Endometrial microvascular endothelial cells (primary cell): ENCODE results near the gene CHST7. TPM values are rescaled to one million over a fixed set of nuclear protein-coding genes. Genes with fewer than 3 reads are reported as not detected.

ENCODE experiments used
- in situ Hi-C: cut with HindIII; loops from 2 replicates; pipeline ENCODE4 v1.10.0; 2017; ENCODE audit warnings: low sequenced_read_pairs, low pct_unique_long_range_greater_than_20kb; ENCODE audit errors: inconsistent ontology term
- total RNA-seq: library from RNA; depleted of rRNA; stranded (reverse); fragments of >200 nt; gene quantifications from one replicate; pipeline ENCODE4 v1.2.3, GENCODE V29; 2015; ENCODE audit errors: inconsistent ontology term

The CHST7 gene
- total RNA-seq, 1 donor from 2014 or later: 10.7 TPM

DNA sequence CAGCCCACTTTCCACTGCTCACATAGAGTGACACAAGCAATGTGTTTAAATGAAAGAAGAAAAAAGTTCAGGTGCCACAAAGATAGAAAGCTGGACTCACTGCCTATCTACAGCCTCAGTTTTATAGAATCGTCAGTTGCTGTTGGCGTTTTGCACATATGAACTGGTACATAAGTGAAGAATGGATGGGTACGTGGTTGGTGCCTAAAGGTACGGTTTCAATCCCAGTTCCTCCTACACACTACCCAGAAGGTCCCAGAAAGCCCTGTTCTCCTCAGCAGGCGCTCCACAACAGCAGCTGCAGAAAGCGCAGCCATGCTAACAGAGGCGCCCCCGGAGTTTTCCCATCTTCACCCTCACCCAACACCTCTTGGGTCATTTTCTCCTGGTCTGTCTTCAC, 23.6 kb downstream of the CHST7 start:
- in situ Hi-C loops: no loop called here

DNA sequence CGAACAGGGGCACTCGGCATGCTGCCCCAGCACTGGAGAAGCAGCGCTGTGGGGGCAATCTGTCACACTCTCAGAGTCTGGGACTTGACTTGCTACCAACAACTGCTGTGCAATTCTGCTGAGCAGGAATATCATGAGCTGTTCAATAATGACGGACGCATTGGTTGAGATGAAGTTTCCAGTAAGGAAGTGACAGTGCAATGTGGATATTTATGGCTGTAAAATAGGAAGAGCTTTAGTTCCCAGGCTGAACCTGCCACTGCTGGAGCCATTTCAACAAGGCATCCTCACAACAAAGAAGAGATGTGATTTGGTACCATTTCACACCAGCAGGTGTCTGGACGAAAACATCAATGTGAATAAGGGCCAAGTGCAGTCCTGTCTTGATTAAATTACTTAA, 24.2 kb downstream of the CHST7 start:
- in situ Hi-C loops: no loop called here

DNA sequence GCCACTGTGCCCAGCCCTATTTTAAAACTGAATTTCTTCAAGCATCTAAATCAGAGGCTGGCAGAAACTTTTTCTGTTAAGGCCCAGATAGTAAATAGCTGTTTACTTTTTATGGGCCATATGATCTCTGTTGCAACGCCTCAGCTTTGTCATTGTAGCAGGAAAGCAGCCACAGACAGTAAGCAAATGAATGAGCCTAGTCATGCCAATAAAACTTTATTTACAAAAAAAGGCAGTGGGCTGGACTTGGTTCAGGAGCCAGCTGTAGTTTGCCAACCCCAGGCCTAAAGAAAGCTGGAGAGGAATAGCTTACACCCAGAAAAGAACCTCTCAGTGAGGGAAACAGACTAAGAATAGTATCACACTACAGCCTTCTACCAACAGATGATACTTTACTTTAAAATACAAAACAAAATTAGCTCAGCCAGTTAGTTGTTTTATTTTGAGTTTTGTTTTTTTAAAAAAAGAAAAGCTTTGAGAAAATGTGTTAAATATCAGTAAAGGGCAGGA, 25.5 kb downstream of the CHST7 start:
- in situ Hi-C loops: no loop called here

DNA sequence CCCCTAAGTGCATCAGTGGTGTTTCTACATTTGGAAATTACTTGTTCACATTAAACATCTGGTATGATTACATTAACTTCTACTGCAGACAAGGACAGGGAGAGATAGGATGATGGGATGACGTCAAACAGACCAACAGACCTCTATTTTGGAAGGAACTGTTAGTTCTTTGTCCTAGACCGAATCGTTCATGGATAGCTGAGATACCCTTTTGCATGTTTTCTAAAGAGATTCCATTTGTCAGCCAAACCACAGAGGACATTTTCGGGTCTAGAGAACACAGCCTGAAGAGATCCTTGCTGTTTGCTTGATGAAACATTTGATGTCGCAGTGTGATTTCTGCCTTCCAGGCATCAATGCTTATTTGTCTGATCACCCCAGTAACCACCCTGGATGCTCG, 27.7 kb downstream of the CHST7 start:
- in situ Hi-C loops: no loop called here

DNA sequence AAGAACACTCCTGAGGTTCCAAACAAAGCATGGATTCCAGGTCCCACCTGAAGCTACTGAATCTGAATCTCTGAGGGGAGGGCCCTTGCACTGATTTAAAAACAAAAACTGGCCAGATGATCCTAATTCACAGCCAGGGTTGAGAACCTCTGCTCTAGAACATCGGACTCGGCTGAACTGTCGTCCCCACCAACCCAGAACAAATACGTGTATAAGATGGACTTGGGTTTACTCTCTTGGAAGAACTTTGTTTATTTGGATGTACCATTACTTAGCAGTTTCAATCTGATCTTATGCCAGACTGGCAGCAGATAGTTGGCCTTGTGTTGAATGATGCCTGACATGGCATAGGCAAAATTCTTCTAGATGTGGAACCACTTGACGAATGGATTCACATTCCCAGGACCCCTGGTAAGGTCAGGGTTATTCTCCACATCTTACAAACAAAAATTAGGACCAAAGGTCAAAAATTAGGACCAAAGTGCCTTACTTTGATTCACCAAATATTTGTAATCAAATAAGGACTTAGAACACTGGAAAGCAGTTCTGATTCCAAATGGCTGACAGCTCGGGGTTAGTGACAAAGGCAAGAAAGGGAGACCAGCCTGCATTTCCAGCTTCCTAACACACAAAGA, 29.0 kb downstream of the CHST7 start:
- in situ Hi-C loops: no loop called here

DNA sequence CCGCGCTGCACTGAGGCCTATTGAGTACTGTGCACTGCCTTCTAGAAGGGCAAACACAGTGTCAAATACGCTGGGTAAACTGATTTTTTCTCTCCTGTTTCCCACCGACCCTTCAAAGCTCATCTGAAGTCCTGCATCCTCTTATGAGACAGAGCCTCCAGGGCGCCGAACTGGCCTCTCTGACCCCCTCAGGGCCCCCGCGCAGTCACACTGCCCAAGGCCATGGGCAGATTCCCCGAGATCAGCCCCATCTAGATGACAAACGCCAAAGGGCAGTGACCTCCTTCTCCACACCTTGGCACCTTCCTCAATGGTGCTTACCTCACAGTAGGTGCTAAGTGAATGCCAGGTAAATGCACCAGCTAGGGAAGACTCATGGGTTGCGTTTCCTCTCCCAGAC, 34.4 kb downstream of the CHST7 start:
- in situ Hi-C loops: no loop called here

DNA sequence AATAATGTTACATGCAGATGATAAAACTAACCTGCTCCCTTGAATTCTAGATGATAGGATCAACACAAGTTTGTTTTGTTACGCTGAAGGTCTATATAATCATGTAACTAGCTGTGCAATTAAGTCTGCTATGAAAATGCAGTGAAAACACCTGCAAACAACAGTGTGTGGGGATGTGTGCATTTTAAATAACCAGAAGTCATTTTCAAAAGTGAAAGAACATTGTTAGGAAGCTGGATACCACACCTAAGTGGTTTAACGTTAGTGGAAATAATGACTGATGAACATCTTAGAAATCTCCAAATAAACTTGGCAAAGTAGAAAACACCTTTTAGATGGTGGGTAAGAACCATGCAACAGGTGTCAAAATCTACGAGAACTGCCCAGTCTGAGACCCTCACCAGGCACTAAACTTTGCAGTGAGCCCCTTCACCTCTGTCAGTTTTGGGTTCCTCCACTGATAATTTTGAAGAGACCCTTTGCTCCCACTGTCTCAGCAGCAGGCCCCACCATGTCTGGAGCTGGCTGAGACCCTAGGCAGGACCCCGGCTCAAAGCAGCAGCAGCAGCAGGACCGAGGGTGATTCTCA, 36.6 kb downstream of the CHST7 start:
- in situ Hi-C loops: no loop called here

DNA sequence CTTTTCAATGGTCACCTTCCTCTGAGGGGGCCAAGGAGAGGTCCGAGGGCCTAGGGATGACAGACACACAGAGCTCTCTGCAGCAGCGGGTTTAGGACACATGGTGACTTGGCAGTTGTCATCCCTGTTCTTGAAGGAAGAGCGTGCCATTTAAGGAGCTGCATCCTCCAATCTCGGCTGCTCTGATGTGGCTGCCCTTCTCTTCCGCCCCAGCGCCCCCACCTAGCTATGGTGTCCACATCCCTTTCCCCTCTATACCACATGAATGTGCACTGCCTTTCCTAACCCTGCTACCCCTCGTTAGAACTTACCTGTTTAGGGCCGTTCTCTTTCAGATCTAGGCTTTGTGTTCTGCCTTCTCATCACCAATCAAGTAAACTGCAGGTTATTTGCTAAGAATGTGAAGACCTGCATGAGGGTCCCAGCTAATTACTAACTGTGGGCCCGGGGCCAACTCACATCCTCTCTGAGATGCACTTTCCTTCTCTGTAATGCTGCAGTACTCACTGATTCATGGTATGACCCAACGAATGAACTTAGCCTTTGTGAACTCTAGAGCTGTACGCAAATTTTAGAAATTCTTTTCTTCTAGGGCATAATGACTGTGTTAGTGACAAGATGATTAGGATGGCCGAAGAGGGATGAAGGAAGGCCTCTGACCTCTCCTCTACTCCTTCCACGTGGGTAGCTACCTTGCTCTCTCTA, 38.2 kb downstream of the CHST7 start:
- in situ Hi-C loops: no loop called here

DNA sequence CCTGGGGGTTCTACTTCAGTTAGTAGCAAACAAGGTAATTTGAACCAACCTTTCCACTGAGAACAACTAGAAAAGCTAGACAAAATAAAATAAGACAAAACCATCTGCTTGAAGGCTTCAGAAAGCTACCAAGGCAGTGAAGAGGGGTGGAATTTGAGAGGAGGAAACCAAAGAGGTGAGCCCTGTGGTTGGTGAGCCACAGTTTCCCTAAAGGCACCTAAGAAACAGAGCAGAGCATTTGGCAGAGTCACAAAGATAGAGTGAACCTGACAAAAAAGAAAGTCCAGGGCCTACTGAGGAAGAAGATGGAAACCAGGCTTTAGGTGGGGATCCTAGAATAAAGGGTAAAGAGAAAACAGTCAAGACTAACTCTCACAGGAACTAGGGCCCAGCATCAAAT, 44.3 kb downstream of the CHST7 start:
- in situ Hi-C loops: no loop called here

DNA sequence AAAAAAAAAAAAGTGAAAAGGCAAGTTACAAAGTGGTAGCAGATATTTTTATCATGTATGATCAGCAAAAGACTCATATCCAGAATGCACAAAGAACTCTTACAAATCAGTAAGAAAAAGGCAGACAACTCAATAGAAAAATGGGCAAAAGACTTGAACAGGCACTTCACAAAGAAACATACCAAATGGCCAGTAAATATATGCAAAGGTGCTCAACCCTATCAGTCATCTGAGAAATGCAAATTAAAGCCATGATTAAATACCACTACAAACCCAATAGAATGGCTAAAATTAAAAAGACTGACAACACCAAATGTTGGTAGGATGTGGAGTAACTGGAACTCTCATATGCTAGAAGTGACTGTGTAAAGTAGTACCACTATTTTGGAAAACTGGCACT, 45.4 kb downstream of the CHST7 start:
- in situ Hi-C loops: no loop called here

DNA sequence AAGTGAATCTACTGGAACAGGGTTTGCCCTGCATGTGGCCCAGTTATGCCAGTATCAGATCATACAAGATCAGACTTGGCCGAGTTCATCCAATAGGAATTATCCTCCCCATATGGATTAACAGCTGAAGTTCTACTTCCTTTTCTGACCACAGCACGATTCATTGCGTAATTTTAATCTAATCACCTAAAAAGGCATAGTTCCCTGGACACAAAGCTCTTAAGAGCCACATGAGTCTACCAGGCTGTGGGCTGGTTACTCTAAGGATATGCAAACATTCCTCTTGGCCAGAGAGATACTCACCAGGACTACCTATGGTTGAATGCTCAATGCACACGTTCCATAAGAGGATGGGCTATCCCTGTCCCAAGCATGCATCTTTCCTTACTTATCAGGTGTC, 46.9 kb downstream of the CHST7 start:
- in situ Hi-C loops: no loop called here

DNA sequence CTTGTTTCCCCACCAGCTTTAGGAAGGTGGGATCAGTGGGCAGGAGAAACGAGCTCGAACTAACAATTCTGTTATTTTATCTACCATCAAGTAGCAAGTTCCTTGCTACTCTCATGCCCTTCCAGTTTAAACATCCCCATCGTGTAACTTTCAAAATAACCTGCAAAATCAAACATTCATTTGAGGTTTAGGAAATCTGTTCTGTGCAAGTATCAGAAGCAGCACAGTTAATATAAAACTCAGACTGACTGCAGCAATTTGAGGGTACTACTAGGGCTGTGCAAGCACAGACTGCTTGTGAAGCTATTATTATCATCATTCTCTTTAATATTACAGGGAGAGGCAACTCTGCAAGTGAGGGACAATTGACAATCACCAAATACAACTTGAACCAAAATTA, 48.0 kb downstream of the CHST7 start:
- in situ Hi-C loops: no loop called here

DNA sequence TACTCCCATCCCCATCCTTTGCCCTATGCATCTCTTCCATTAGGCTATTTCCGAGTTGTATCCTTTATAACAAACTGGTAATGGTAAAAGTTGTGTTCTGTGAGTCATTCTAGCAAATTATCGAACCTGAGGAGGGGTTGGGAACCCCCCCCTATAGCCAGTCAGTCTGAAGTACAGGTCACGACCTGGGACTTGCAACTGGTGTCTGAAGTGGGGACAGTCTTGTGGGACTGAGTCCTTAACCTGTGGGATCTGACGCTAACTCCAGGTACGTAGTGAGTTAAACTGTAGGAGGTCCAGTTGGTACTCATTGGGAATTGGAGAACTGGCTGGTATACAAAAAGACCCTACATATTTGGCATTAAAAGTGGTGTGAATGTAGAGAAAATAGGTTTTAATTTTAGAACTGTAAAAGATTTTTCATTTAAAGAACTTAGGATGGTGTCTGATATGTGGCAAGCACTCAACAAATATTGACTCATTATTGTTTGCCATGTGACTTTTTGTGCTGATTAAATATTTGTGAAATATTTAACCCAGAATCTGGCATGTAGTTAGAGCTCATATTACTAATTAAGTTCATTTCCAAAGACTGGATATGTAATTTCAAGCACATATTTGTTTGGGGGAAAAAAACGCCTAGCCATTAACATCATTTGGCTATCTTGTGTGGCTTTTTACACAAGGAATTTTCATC, 50.7 kb downstream of the CHST7 start:
- in situ Hi-C loops: no loop called here

DNA sequence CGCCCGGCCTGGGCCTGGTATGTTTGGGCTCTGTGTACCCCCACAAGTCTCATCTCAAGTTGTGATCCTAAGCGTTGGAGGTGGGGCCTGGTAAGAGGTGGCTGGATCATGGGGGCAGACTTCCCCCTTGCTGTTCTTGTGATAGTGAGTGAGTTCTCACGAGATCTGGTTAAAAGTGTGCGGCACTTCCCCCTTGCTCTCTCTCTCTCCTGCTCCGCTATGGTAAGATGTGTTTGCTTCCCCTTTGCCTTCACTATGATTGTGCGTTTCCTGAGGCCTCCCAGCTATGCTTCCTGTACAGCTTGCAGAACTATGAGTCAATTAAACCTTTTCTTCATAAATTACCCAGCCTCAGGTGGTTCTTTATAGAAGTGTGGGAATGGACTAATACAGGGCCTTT, 53.0 kb downstream of the CHST7 start:
- in situ Hi-C loops: no loop called here

DNA sequence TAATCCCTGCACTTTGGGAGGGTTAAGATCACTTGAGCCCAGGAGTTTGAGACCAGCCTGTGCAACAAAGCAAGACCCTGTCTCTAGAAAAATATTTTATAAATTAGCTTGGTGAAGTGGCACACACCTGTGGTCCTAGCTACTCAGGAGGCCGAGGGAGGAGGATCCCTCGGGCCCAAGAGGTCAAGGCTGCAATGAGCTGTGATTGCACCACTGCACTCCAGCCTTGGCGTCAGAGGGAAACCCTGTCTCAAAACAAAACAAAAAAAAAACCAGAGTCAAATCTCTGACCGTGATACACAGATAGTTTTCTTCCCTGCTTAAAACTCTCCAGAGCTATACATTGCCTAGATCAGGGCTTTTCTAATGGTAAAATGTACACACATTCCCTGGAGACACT, 53.5 kb downstream of the CHST7 start:
- in situ Hi-C loops: no loop called here

DNA sequence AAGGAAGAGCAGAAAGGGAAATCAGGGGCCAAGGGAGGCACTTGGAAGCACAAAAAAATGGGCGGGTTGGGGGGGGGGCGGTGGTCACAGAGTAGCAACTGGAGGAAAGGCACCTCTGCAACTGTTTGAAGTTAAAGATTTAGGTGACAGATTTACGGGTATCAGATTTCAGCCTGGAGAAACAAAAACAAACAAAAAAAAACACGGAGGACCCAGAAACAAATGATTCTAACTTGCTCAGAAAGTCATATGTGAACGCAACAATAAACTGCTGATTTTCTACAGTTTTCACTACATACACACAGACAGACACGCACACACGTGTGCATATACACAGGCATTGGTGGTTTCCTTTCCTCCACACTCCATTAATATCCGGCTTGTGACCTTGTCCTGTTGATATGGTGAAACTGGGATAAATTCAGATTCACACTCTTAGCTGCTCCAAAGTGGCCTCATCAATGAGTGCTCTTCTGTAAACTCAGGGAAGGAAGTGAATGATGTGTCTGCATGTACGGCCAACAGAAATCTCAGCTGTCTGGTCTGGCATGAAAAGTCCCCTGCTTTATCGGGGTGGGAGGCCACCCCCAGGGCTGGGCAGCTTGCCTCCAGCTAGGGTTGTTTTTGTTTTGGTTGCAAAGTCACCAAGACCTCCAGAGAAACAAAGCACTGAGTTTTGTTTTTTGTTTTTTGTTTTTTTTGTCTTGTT, 54.3 kb downstream of the CHST7 start:
- in situ Hi-C loops: no loop called here

DNA sequence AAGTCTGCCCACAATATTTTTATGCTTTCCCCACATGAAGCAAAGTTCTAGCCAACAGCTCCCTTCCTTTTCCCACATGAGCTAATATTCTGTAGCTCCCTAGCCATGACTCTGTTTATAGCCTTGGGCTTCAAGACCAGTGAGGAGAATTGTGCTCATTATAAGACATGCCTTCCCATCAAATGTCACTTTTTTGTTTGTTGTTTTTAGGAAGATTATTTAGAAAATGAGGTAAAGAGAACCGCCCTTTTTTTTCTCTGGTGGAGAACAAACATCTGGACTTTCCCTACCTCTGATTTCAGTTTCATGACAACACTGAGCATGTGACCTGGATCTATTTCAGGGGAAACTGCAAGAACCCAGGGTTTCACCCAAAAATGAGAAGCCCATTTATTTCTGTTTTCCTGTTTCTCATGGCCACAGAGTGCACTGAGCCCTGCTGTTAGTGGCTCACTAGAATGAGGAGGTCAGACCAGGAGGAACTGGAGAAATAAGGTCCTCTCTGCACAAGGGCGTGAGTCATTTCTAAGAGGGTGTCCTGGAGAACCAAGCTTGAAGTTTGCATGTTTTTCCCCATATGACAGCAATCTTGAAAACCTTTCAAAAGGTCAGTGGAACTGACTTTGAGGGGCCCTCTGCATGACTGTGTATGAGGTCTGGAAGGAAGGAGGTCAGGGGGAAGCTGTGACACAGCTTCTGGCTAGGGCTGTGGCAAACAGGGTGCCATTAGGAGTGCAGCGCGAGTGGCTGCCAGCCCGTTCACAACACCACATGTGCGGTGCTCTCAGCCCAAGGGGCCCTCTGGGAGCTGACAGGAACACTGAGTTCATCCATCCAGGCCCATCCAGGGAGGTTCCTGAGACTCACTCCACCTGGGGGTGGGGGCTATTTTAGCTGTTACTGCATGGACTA, 55.2 kb downstream of the CHST7 start:
- in situ Hi-C loops: no loop called here

DNA sequence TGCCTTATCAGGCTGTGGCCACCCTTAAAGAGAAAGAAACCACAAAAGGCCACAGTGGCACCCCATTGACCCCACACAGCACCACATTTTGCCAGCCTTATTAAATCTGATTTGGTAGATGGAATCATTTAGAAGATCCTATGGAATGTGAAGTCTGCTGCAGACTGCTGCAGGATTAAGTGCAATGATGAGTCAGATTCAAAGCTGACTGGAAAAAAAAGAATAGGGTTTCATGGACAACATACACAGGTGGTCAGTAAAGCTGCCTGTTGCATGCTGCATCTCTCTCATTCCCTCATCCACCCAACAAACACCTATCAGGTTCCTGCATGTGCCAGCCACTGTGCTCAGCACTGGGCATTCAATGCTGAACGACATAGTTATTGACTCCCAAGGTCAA, 56.6 kb downstream of the CHST7 start:
- in situ Hi-C loops: no loop called here
